ENCODE data around the gene KCNJ3. TPM values are rescaled to one million over a fixed set of nuclear protein-coding genes. Genes with fewer than 3 reads are reported as not detected.
"Not testable (repeated sequence)": the region's sequence is repeated elsewhere in the genome, so short reads cannot be mapped to it uniquely, and the experiment has no call there.

Gene KCNJ3
- total RNA-seq, 1 experiment from 2014 or later, result 2.3 TPM

DNA sequence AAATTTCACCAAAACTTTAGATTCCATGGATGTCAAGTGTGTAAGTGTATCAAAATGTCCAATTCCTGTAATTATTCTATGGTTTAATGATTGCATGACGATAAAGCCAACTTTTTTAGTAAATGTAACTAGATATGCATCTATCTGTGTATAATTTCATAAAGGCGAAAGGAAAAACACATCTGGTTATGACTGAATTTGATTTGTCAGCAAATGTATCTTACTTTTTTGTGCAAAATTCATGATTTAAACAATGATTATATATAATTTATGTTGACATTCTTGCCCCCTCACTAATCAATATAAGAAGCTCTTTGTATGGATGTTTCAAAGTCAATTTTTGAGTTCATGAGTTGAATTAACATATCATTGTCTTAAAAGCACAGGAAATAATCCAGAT is 138.5 kb downstream of the KCNJ3 start:
- DNase-seq (ENCODE audit: low spot score), result no peak

DNA sequence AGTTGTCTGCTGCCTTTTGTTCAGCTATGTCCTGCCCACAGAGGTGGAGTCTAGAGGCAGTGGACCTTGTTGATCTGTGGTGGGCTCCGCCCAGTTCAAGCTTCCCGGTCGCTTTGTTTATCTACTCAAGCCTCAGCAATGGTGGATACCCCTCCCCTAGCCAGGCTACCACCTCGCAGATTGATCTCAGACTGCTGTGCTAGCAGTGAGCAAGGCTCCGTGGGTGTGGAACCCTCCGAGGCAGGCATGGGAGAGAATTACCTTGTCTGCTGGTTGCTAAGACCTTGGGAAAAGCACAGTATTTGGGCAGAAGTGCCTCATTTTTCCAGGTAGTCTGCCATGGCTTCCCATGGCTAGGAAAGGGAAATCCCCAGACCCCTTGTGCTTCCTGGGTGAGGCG is 146.0 kb downstream of the KCNJ3 start:
- no peak for DNase-seq (ENCODE audit: low spot score)

DNA sequence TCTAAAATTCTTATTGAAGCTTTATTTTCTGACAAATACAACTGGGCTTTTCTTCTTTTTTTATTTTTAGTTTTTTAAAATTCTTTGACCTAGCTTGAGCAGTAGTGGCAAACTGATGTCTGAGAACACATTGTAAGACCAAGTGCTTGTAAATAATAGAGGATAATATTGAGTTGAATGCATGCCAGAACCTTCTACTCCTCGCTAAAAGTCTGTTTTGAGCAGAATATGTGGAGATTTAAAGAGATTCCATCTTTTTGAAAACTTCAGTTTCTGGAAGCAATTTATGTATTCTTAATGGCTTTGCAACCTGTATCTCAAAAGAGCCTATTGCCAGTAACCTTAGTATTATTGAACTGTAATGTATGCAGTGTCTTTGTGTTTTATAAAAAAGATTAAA is 148.3 kb downstream of the KCNJ3 start:
- DNase-seq (ENCODE audit: low spot score), result no peak

DNA sequence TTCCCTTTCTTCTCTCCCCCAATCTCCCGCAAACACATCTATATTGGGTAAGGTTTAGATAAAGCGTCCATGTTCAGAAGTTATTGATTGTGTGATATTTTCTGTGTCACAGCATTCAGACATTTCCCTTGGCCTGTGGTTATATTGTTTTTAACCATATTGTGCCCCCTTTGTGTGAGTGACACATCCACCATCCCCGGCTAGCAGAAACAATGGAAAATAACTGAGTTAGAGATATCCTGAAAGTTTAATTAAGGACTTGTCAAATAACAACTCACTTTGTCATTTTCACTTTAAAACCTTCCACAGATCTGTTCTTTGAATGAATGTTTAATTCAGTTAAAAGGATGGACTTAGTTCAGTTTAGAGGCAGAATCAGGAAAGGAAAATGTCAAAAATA is 151.0 kb downstream of the KCNJ3 start:
- DNase-seq (ENCODE audit: low spot score), result no peak

DNA sequence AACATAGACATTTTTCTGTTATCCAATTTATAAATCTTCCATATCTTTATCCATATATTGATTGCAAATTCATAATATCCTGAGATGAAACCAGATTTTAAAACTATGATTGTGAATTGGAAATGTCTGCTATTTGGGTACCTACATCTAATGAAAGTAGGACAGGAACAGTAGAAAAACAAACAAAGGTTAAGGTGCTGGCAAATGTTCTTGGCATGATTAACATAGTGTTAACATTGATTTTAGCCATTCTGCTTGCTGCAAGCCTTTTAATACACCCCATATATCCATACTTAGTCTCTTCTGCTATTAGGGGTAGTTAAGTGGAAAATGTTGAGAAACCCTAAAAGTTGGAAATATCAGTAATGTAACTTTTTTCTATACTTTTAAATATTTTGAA is 152.0 kb downstream of the KCNJ3 start:
- DNase-seq (ENCODE audit: low spot score), result no peak

DNA sequence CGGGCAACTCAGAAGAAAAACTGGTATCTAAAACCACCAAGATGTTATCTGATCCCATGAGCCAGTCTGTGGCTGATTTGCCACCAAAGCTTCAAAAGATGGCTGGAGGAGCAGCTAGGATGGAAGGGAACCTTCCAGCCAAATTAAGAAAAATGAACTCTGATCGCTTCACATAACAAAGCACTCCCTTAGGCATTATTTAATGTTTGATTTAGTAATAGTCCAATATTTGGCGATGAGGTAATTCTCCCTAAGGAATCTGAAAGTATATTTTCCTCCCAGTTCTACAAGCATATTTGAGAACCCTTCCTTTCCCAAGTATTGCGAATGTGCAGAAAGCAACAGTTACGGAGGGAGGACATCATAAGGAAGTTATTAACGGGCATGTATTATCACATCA is 156.6 kb downstream of the KCNJ3 start:
- DNase-seq (ENCODE audit: low spot score), result no peak

DNA sequence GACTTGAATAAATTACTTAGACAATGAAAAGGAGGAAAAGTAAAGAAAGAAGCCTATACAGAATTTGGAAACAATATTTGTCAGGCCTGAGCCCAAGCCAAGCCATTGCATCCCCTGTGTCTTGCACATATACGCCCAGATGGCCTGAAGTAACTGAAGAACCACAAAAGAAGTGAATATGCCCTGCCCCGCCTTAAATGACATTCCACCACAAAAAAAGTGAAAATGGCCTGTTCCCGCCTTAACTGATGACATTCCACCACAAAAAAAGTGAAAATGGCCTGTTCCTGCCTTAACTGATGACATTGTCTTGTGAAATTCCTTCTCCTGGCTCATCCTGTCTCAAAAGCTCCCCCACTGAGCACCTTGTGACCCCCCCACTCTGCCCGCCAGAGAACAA is 168.7 kb downstream of the KCNJ3 start:
- DNase-seq (ENCODE audit: low spot score), result not testable (repeated sequence)

DNA sequence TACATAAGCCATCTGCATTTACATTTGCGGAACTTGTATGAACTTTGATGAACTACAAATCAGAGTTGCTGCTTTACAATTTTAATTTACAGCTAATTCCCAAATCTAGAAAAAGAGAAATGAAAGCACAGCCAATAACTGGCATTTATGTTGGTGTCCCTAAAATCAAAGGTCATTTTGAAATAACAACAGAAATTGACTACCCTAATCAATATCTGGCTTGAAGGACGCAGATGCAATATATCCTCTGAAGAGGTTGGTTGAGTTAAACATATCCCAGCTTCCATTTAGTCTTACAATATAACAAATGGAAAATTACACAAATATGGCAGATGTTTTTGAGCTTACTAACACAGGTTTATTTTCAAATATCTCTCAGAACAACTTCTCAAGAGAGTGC is 177.5 kb downstream of the KCNJ3 start:
- DNase-seq (ENCODE audit: low spot score), result no peak

DNA sequence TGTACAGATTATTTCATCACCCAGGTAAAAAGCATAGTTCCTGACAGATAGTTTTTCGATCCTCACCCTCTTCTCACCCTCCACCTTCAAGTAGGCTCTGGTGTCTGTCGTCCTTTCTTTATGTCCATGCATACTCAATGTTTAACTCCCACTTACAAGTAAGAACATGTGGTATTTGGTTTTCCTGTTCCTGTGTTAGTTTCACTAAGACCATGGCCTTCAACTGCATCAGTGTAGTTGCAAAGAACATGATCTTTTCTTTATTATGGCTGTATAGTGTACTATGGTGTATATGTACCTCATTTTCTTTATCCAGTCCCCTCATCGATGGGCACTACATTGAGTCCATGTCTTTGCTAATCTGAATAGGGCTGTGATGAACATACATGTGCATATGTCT is 184.2 kb downstream of the KCNJ3 start:
- DNase-seq (ENCODE audit: low spot score), result no peak

DNA sequence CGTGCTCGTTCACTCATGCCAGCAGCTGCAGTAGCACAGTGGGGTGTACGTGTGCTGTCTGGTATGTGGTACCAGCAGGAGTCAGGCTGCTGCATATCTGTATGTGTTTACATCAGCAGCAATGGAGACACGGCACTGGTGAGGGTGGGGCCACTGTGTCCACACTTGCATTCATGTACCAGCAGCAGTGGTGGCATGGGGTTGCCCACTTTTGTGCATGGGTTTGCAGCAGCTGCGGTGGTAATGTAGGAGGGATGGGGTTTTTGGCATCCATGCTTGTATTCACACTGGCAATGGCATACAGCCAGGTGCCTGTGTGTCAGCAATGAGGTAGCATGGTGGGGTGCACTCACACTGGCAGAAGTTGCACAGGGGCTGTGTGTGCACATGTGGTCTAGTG is 187.8 kb downstream of the KCNJ3 start:
- no peak for DNase-seq (ENCODE audit: low spot score)

DNA sequence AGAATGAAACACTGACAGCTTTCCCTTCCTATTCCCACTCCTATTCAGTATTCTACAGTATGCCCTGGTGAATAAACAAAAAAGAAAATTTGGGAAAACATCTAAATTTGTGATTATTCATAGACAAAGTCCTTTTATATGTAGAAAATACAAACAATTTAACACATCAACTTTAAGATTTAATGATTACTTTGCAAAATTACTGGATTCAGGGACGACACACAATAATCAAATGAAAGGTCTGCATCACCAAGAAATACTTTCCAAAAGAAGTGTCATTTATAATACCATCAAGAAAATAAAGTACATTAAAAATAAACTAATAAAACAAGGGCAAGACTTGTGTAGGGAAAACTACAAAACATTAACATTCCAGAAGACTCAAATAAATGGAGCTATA is 199.8 kb downstream of the KCNJ3 start:
- no peak for DNase-seq (ENCODE audit: low spot score)

DNA sequence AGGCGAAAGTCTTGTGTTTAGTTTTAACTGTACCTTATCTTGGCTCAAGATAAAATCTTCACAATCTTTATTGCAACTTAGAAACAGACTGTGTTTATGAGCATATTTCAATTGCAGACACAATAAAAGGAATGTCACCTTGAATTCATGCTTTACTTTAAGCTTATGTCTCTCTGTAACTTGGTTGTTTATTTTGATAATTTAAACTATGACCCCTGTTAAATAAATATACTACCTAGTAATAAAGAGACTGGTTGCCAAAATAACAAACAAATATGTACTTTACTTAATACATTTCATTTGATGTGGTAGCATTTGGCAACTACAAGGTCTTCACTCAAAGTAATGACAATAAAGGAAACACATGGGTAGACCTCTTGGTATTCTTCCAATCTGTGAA is 202.6 kb downstream of the KCNJ3 start:
- DNase-seq (ENCODE audit: low spot score), result peak; percentile 13

Measured in HT-29 (cell line).